ENCODE data around the gene PHF1.

GRCh38 chr6:33440649-33441309 is 30.0 kb downstream of the PHF1 start:
- TF ChIP-seq CTCF (IDR thresholded peaks at IDR 0.05) (no peak), POLR2A (IDR thresholded peaks at IDR 0.05) (no peak)
